GM15510 (cell line): ENCODE results near the gene HBZ.

Experiments used
- POLR2A ChIP-seq: IDR thresholded peaks from 3 replicates; pipeline ENCODE4 v1.6.1; 2011; ENCODE audit warnings: borderline replicate concordance; ENCODE audit not compliant: insufficient read length; ENCODE audit errors: extremely low read depth

Gene HBZ

DNA sequence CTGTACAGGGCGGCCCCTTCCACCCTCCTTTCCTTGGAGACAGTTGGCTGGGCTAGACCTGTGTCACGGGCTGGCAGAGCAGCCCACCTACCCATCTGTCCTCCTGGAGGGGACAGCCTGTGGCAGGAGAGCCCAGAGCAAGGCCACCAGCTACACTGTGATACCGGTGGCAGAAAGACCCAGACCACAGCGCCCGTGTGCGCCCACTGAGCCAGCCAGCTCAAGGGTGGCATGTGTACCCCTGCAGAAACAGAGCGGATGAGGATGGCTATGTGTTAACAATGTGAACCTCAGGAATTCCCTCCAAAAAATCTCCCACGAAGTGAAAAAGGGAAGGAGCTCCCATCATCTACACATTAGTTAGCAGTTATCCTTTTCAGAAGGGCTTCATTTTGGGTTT lies 34.9 kb downstream of the HBZ start:
- no peak for TF ChIP-seq POLR2A

DNA sequence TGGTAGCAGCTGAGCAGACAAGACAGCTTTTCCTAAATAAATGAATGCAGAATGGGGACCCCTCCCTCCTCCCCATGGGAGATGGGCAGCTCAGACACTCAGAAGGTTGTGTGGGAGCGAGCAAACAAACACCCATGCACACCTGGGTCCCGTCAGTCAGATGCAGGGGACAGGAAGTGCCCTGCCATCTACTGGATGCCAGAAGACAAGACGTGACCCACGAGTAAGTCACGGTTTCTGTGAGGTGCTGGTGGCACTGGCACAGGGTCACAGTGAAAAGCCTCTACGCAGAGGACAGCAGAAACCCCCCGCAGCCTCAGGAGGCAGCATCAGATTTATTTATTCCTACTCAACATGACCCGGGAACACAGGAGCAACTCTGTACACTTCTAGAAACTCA lies 36.2 kb downstream of the HBZ start:
- TF ChIP-seq POLR2A, result no peak

DNA sequence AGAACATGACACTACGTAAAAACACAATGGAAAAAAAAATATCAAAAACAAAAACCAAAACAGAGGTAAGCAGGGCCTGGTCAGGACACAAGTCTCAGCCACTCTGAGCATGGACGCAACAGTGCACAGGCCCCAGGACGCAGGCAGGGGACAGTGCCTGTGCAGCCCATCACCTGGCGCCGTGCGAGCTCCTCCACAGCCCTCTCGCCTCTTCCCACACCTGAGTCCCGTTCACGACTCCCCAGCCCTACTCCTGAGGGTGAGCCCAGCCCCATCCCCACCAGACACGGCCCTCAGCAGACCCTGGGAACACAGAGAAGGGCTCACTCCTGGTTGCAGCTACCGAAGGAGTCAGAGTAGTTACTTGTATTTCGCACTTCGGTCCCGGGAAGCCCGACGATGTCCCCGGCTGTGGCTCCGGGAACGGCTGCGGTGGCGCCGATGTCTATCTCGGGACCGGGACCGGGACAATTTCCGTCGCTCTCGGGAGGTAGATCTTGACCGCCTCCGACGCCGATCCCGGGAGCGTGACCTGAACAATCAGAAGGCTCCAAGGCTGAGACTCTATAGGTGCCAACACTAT lies 37.3 kb downstream of the HBZ start:
- TF ChIP-seq POLR2A, result no peak

DNA sequence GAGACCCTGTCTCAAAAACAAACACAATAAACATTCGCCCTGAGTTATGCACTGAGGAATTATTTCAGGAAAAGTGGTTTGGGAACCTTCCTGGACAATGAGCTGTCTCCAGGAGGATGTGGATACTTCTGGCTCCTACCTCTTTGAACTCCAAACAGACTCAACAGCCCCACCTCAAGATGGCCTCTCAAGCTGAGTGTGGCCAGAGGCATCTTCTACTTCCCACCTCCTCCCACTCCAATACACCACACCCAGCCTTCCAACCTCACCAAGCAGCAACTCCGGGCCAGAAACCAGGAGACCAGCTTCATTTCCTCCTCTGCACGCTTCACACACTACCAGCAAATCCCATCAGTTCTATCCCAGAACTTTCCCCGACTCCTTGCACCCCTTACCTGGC lies 39.4 kb downstream of the HBZ start:
- no peak for TF ChIP-seq POLR2A

DNA sequence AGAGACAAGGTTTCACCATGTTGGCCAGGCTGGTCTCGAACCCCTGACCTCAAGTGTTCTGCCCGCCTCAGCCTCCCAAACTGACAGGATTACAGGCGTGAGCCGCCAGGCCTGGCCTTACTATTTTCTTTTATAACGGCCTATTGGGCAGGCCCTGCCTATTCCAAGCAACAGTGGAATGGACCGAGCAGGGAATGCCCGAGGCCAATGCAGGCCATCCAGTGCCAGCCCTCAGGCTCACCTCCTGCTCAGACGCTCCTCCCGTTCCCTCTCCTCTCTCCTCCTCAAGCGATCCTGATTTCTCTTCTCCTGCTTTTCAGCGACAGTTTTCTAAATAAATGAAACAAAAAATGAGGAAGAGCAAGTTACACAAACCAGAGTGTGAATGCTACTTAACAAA lies 40.2 kb downstream of the HBZ start:
- no peak for TF ChIP-seq POLR2A

DNA sequence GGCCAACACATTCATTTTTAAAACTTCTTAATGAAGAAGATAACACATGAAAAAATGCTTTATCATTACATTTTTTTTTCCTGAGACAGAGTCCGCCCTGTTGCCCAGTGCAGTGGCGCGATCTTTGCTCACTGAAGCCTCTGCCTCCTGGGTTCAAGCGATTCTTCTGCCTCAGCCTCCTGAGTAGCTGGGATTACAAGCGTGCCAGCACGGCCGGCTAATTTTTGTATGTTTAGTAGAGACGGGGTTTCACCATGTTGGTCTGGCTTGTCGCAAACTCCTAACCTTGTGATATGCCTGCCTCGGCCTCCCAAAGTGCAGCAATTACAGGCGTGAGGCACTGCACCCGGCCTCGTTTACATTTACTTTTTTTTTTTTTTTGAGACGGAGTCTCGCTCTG lies 41.0 kb downstream of the HBZ start:
- no peak for TF ChIP-seq POLR2A

DNA sequence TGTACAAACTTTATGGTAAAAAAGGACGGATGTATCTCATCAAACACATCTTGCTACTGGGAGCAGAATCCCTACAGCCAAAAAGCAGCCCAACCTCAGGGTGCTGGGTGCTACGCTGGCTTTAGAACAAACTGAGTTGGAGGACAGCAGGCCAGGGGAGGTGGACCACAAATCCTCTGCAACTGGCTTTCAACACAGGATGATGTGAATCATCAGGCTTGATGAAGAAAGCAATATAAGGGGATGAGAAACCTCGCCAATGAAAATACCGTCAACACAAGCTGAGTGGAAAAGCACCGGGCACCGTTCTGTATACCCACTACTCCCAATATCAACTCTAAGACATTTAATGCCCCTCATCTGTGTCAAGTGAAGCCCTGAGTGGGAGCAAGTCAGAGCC lies 42.1 kb downstream of the HBZ start:
- no peak for TF ChIP-seq POLR2A

DNA sequence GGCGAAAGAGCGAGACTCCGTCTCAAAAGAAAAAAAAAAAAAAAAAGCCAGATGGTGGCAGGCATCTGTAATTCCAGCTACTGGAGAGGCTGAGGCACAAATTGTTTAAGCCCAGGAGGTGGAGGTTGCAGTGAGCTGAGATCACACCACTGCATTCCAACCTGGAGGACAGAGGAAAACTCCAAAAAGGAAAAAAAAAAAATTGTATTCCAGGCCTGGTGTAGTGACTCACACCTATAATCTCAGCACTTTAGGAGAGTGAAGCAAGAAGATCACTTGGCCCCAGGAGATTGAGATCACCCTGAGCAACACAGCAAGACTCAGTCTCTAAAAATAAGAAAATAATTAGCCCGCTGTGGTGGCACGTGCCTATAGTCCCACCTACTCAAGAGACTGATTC lies 47.9 kb downstream of the HBZ start:
- TF ChIP-seq POLR2A, result no peak

DNA sequence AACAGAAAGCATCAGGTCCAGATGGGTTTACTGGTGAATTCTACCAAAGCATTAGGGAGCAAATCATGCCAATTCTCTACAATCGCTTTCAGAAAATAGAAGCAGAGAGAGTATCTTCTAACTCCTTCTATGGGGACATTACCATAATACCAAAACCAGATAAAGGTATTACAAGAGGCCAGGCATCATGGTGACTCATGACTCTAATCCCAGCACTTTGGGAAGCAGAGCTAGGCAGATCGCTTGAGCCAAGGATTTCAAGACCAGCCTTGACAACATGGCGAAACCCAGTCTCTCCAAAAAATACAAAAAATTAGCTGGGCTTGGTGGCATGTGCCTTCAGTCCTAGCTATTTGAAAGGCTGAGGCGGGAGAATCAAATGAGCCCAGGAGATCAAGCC lies 50.8 kb downstream of the HBZ start:
- TF ChIP-seq POLR2A, result no peak
